HCT116 (cell line): ENCODE data around the gene RPP25. TPM values are rescaled to one million over a fixed set of nuclear protein-coding genes. Genes with fewer than 3 reads are reported as not detected.
A peak's percentile ranks its signal among the peaks of the same experiment; 100 is the strongest.

Experiments
- ATAC-seq: fragments of 200-7000 bp; cut with Tn5 transposase; 2 replicates; pipeline ENCODE4 v1.9.1; 2020; ENCODE audit warnings: mild to moderate bottlenecking, moderate library complexity
- BruUV-seq: library from RNA; stranded (reverse); fragments of 400-500 nt; replicated peaks from 2 replicates; lab custom pipeline; 2021; lab: Mats Ljungman, UMichigan
- CTCF ChIA-PET: fragments of 300-600 bp; sonication (Branson Sonifier 250); formaldehyde crosslinking; loops from one replicate; lab custom pipeline; 2021; ENCODE audit warnings: antibody characterized with exemption; lab: Charles Lee
- POLR2A ChIA-PET: fragments of 300-600, 350-600 bp; sonication (Branson Sonifier 250); formaldehyde crosslinking; loops from one replicate; lab custom pipeline; 2021; ENCODE audit warnings: antibody characterized with exemption; lab: Charles Lee
- RAD21 ChIA-PET, 2 experiments: fragments of 300-600 bp; sonication (Branson Sonifier 250); formaldehyde crosslinking; loops; one replicate each; lab custom pipeline; 2023; ENCODE audit warnings: low total read pairs in 2 of 2; ENCODE audit not compliant: uncharacterized antibody in 2 of 2, unreplicated experiment in 2 of 2, low non-redundant PET in 1 of 2; lab: Charles Lee
- DNase-seq: peaks from one replicate; pipeline ENCODE4 v3.0.0-alpha.2; 2010; ENCODE audit warnings: low read depth, low spot score
- H2AFZ ChIP-seq: fragments of 200-600 bp; shearing (Covaris generic), sonication (generic); 2 replicates; pipeline ENCODE4 v1.6.1; 2017; ENCODE audit warnings: low read depth, mixed run types, mixed read lengths, antibody characterized with exemption, low read length; ENCODE audit not compliant: poor library complexity, severe bottlenecking
- H3K27ac ChIP-seq: 2 replicates; pipeline ENCODE4 v1.5.1; 2012; ENCODE audit warnings: low read depth, low read length
- H3K27me3 ChIP-seq: fragments of 200-600 bp; sonication (generic); 2 replicates; pipeline ENCODE4 v1.6.1; 2016; ENCODE audit warnings: mixed run types, low read length, mixed read lengths; ENCODE audit not compliant: insufficient read depth
- H3K36me3 ChIP-seq, 2 experiments: fragments of 200-500 bp in 1 of 2; fragments of 200-600 bp in 1 of 2; sonication (Bioruptor generic) in 1 of 2; sonication (generic) in 1 of 2; 2 replicates each; pipeline versions ENCODE4 v1.5.1 to v1.6.1; 2014 to 2016; ENCODE audit warnings: low read length in 2 of 2, inconsistent platforms in 1 of 2, mixed read lengths in 1 of 2, mixed run types in 1 of 2; ENCODE audit not compliant: insufficient read depth in 2 of 2, control insufficient read depth in 1 of 2
- H3K4me1 ChIP-seq, 2 experiments: fragments of 200-600 bp in 1 of 2; sonication (generic) in 1 of 2; 2 replicates each; pipeline versions ENCODE4 v1.5.1 to v1.6.1; 2012 to 2017; ENCODE audit warnings: low read length in 2 of 2, inconsistent platforms in 1 of 2, mild to moderate bottlenecking in 1 of 2, mixed read lengths in 1 of 2, mixed run types in 1 of 2, moderate library complexity in 1 of 2; ENCODE audit not compliant: insufficient read depth in 2 of 2, control insufficient read depth in 1 of 2
- H3K4me2 ChIP-seq: fragments of 200-600 bp; sonication (generic); 2 replicates; pipeline ENCODE4 v1.6.1; 2017; ENCODE audit warnings: mixed run types, low read length, mixed read lengths
- H3K4me3 ChIP-seq, 2 experiments: fragments of 200-600 bp in 1 of 2; sonication (generic) in 1 of 2; replicated peaks in 1 of 2; 2 replicates each; pipeline ENCODE4 v1.5.1; 2011 to 2016; ENCODE audit warnings: low read length in 2 of 2, control low read depth in 1 of 2, low read depth in 1 of 2, mild to moderate bottlenecking in 1 of 2, mixed read lengths in 1 of 2, mixed run types in 1 of 2
- H3K79me2 ChIP-seq: fragments of 200-600 bp; sonication (generic); 2 replicates; pipeline ENCODE4 v1.6.1; 2017; ENCODE audit warnings: mild to moderate bottlenecking, mixed run types, low read length, moderate library complexity, mixed read lengths; ENCODE audit not compliant: insufficient read depth
- H3K9ac ChIP-seq: fragments of 200-600 bp; sonication (generic); 2 replicates; pipeline ENCODE4 v1.6.1; 2016; ENCODE audit warnings: low read length, mixed read lengths
- H3K9me2 ChIP-seq: fragments of 200-600 bp; sonication (generic), shearing (Covaris generic); 2 replicates; pipeline ENCODE4 v1.6.1; 2017; ENCODE audit warnings: mixed run types, mild to moderate bottlenecking, moderate library complexity; ENCODE audit not compliant: insufficient read depth
- H3K9me3 ChIP-seq, 2 experiments: fragments of 200-500 bp in 1 of 2; fragments of 200-600 bp in 1 of 2; sonication (Bioruptor generic) in 1 of 2; sonication (generic) in 1 of 2; 2 replicates each; pipeline ENCODE4 v1.6.1; 2014 to 2017; ENCODE audit warnings: low read length in 2 of 2, mixed read lengths in 2 of 2, inconsistent platforms in 1 of 2, low read depth in 1 of 2, mild to moderate bottlenecking in 1 of 2, mixed run types in 1 of 2, moderate library complexity in 1 of 2; ENCODE audit not compliant: control insufficient read depth in 1 of 2, insufficient read depth in 1 of 2
- H4K20me1 ChIP-seq: fragments of 200-600 bp; sonication (generic), shearing (Covaris generic); 2 replicates; pipeline ENCODE4 v1.6.1; 2017; ENCODE audit warnings: mixed run types, mild to moderate bottlenecking, moderate library complexity; ENCODE audit not compliant: insufficient read depth
- CBX3 ChIP-seq: IDR thresholded peaks from 2 replicates; pipeline ENCODE4 v1.6.1; 2012; ENCODE audit warnings: low read depth
- CEBPB ChIP-seq: IDR thresholded peaks from 2 replicates; pipeline ENCODE4 v1.6.1; 2012; ENCODE audit warnings: low read depth
- EGR1 ChIP-seq: IDR thresholded peaks from 2 replicates; pipeline ENCODE4 v1.6.1; 2012; ENCODE audit warnings: low read depth
- ELF1 ChIP-seq: IDR thresholded peaks from 2 replicates; pipeline ENCODE4 v1.6.1; 2012; ENCODE audit warnings: low read depth, borderline replicate concordance
- EZH2 ChIP-seq: fragments of 200-600 bp; sonication (generic); IDR thresholded peaks from 2 replicates; pipeline ENCODE4 v1.6.1; 2017; ENCODE audit warnings: antibody characterized with exemption, mixed run types
- FOSL1 ChIP-seq: IDR thresholded peaks from 2 replicates; pipeline ENCODE4 v1.6.1; 2012; ENCODE audit warnings: low read depth
- MAX ChIP-seq: IDR thresholded peaks from 2 replicates; pipeline ENCODE4 v1.6.1; 2012
- POLR2A ChIP-seq: IDR thresholded peaks from 2 replicates; pipeline ENCODE4 v1.7.0; 2011; ENCODE audit warnings: borderline replicate concordance; ENCODE audit not compliant: insufficient read depth, insufficient read length; ENCODE audit errors: extremely low read depth
- POLR2AphosphoS5 ChIP-seq: IDR thresholded peaks from 2 replicates; pipeline ENCODE4 v1.6.1; 2011; ENCODE audit warnings: mild to moderate bottlenecking, low read depth, low read length, moderate library complexity
- SP1 ChIP-seq: IDR thresholded peaks from 2 replicates; pipeline ENCODE4 v1.6.1; 2012; ENCODE audit warnings: low read depth
- SRF ChIP-seq: IDR thresholded peaks from 2 replicates; pipeline ENCODE4 v1.6.1; 2012; ENCODE audit warnings: low read depth
- ZBTB33 ChIP-seq: IDR thresholded peaks from 2 replicates; pipeline ENCODE4 v1.6.1; 2011; ENCODE audit warnings: mild to moderate bottlenecking, low read length, moderate library complexity; ENCODE audit not compliant: insufficient replicate concordance; ENCODE audit errors: extremely low read depth
- ZFX ChIP-seq: fragments of 450-650 bp; IDR thresholded peaks from 2 replicates; pipeline ENCODE4 v1.6.1; 2017
- intact Hi-C: fragments of 100-400 bp; cut with micrococcal nuclease; formaldehyde crosslinking; loops from 2 replicates; pipeline ENCODE4 v1.10.0; 2022
- total RNA-seq: library from RNA; stranded (reverse); gene quantifications from one replicate; pipeline ENCODE4 v1.2.1, GENCODE V29; 2021; ENCODE audit not compliant: unreplicated experiment

Gene RPP25
- total RNA-seq, 1 experiment from 2014 or later: 5.9 TPM

- POLR2A ChIA-PET: interaction anchor here (1.0 kb wide), 1 partner anchor 17 kb away, joined by 5 read pairs; no protein-coding TSS in a partner anchor
- Histone ChIP-seq H3K36me3 (no peaks in the 10 kb centered on the region), H3K27me3 (peaks cover 7% of the 10 kb centered on the region; the same call in 1 of the 2 replicates), H4K20me1 (no peaks in the 10 kb centered on the region), H3K79me2 (no peaks in the 10 kb centered on the region), H2AFZ (peak overlapping the region; percentile 45), H3K4me3 (peak overlapping the region; percentile 50 to 60), H3K9me2 (no peaks in the 10 kb centered on the region), H3K9me3 (no peaks in the 10 kb centered on the region), H3K27ac (no peak overlapping the region; the same call in 1 of the 2 replicates), H3K4me1 (peaks cover 0 to 5% of the 10 kb centered on the region in 2 experiments; a peak in 1 of 4 replicates), H3K9ac (peak overlapping the region; percentile 44; the same call in 1 of the 2 replicates), H3K4me2 (peak overlapping the region; percentile 82)
- ATAC-seq: no peak
- no peak for TF ChIP-seq SP1
- no peak for TF ChIP-seq ELF1
- no peak for TF ChIP-seq CBX3
- no peak for TF ChIP-seq EGR1
- no peak for TF ChIP-seq FOSL1
- no peak for TF ChIP-seq EZH2
- no peak for TF ChIP-seq MAX
- no peak for TF ChIP-seq SRF
- no peak for TF ChIP-seq POLR2A
- no peak for TF ChIP-seq POLR2AphosphoS5
- no peak for TF ChIP-seq ZFX
- no peak for TF ChIP-seq CEBPB
- TF ChIP-seq ZBTB33: no peak
- RAD21 ChIA-PET: interaction anchor here in 1 of 2 experiments (0.6 kb wide), 1 partner anchor 7 kb away, joined by 3 read pairs; no protein-coding TSS in a partner anchor
- CTCF ChIA-PET: interaction anchor here (1.0 to 1.3 kb wide), 2 partner anchors 208 to 225 kb away, joined by 3 to 4 read pairs; no protein-coding TSS in a partner anchor
- intact Hi-C loops: no loop called here
- no TSS peak for BruUV-seq
- DNase-seq: no peak
These were observed 39.5 kb upstream of the RPP25 start for GRCh38 chr15:74995779-74996765.
